Natural killer cell treated with Interleukin-12 subunit alpha and Interleukin-12 subunit beta and Interleukin-15 and Interleukin-18, amount 100 ng/mL, for 72 hours (primary cell): ENCODE measurements around the gene CELF4. TPM values are rescaled to one million over a fixed set of nuclear protein-coding genes. Genes with fewer than 3 reads are reported as not detected.

Source experiments
- ATAC-seq, 2 donors: fragments of 150-1000 bp; cut with Tn5 transposase in 1 of 2; sonication (Bioruptor Pico), chemical (Tn5 transposase) in 1 of 2; 2 replicates each; pipeline ENCODE4 v1.10.0; 2021
- DNase-seq: peaks from one replicate; pipeline ENCODE4 v3.0.0; 2022; ENCODE audit warnings: low spot score
- H3K27ac Mint-ChIP-seq, 2 donors: 1 replicate in 1 of 2; 2 replicates in 1 of 2; pipeline ENCODE4 v1.8.0; 2022; ENCODE audit warnings: mixed read lengths in 2 of 2, mild to moderate bottlenecking in 1 of 2, moderate library complexity in 1 of 2
- H3K27me3 Mint-ChIP-seq, 2 donors: 1 replicate in 1 of 2; 2 replicates in 1 of 2; pipeline ENCODE4 v1.8.0; 2022; ENCODE audit warnings: mixed read lengths in 2 of 2
- H3K36me3 Mint-ChIP-seq: one replicate; pipeline ENCODE4 v1.8.0; 2022; ENCODE audit warnings: mixed read lengths
- H3K4me1 Mint-ChIP-seq, 2 donors: 1 replicate in 1 of 2; 2 replicates in 1 of 2; pipeline ENCODE4 v1.8.0; 2022; ENCODE audit warnings: low read depth in 2 of 2, mixed read lengths in 2 of 2, mild to moderate bottlenecking in 1 of 2
- H3K4me3 Mint-ChIP-seq: one replicate; pipeline ENCODE4 v1.8.0; 2022; ENCODE audit warnings: mixed read lengths
- H3K9me3 Mint-ChIP-seq: 2 replicates; pipeline ENCODE4 v1.8.0; 2022; ENCODE audit warnings: mixed read lengths
- total RNA-seq, 2 donors: library from RNA; stranded (reverse); gene quantifications; one replicate each; pipeline ENCODE4 v1.2.3, GENCODE V29; 2022

Gene CELF4
- not detected for total RNA-seq

DNA sequence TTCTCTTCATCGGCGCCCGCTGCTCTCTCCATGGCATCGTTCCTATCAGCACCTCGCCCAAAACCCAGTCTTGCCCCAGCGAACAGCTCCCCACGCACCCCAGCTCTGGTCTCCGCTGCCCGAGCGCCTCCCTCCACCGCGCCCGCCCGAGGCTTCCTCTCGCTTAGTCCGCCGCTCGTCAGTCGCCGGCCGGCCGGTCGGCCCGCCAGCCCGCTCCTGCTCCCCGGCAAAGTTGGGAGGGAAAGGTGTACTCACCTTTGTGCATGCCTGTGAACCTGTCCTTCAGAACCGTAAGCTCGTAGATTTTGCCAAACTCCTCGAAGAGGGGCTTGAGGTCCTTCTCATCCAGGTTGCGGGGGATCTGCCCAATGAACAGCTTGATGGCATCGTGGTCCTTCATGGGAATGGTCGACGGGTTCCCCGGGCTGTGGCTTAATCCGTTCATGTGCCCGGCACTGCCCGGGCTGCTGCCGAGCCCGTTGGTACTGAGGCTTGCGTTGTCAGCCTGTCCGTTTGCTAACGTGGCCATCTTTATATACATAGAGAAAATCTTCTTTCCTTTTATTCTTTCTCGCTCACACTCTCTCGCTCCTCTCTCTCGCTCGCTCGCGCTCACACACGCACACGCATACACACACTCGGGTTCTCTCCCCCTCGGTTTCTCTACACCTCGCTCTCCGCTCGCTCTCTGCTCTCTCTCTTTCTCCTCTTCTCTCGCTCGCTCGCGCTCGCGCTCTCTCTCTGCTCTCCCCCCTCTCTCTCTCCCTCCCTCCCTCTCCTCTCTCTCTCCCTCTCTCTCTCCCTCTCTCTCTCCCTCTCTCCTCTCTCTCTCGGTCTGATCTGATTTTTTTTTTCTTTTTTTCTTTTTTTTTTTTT, at the start of gene CELF4:
Gene CELF4 (minus strand): TSS at position 698 of the 876 bp plus-strand sequence.
- H3K27ac Mint-ChIP-seq: no peak within 1 kb of the TSS
- H3K36me3 Mint-ChIP-seq: no peaks in the 10 kb centered on the region
- peaks cover 5 to 7% of the 10 kb centered on the region in 2 donors for H3K4me1 Mint-ChIP-seq
- H3K9me3 Mint-ChIP-seq: no peaks in the 10 kb centered on the region
- H3K4me3 Mint-ChIP-seq: peak within 1 kb of the TSS; percentile 10
- ATAC-seq: no peak
- DNase-seq: no peak
- H3K27me3 Mint-ChIP-seq: peaks cover 55 to 65% of the 10 kb centered on the region in 2 donors

DNA sequence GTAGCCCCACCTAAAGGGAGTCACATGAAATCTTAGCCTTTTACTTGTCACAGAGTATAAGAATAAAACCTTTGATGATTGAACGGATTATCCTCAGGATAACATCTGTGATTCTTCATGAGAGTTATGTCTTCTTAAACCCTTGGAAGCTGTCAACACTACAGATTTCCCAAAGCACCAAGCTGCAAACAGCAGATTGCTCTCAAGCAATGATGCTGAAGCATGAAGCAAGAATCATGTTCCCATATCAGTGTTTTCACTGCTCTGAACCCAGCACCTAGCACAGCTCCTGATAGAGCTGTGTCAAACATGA, 47.6 kb upstream of the CELF4 start:
- no peaks in the 10 kb centered on the region for H3K36me3 Mint-ChIP-seq
- H3K4me1 Mint-ChIP-seq: no peaks in the 10 kb centered on the region

DNA sequence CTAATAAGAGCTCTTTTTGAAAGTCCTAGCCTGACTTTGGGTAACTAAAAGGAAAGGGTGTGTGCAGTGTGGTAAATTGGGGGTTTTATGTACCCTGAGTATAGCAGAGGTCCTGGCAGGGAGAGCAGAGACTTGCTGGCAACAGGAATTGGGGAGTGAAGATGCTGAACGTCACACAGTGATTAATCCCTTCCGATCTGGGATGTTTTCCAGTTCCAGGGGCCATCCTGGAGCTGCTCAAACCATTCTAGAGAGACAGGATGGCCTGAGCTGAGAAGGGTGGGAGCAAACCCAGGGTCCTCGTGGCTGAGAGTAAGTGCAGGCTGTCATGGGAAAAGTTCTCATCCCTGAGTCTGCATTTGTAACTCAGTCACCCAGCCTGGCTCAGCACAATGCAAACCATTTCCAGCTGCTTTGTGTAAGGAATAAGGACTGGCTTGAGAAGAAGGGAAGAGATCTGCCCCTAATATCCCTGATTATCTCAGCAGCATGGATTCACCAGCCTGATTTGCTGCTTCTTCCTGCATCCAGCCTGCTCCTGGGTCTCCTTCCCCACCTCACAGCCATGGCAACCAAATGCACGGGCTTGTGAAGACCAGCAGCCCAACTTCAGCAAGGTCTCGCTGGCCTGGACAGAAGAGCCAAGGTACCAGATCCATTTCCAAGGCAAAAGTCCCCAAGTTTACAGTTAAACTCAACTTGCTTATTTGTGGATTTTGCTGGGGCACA, 47.1 kb upstream of the CELF4 start:
- ATAC-seq (no peak), DNase-seq (no peak)
- no peaks in the 10 kb centered on the region for H3K36me3 Mint-ChIP-seq
- no peaks in the 10 kb centered on the region for H3K4me1 Mint-ChIP-seq
- H3K27ac Mint-ChIP-seq: no peak overlapping the region
- H3K9me3 Mint-ChIP-seq: peaks cover 2% of the 10 kb centered on the region
- no peaks in the 10 kb centered on the region for H3K27me3 Mint-ChIP-seq
- H3K4me3 Mint-ChIP-seq: no peak overlapping the region

More for the DNA sequence above, 47.6 kb upstream of the CELF4 start:
- DNase-seq (no peak), ATAC-seq (peak in 1 of 2 donors; percentile 24)
- Mint-ChIP-seq H3K27me3 (no peaks in the 10 kb centered on the region), H3K4me3 (no peak overlapping the region), H3K9me3 (no peaks in the 10 kb centered on the region), H3K27ac (no peak overlapping the region)

DNA sequence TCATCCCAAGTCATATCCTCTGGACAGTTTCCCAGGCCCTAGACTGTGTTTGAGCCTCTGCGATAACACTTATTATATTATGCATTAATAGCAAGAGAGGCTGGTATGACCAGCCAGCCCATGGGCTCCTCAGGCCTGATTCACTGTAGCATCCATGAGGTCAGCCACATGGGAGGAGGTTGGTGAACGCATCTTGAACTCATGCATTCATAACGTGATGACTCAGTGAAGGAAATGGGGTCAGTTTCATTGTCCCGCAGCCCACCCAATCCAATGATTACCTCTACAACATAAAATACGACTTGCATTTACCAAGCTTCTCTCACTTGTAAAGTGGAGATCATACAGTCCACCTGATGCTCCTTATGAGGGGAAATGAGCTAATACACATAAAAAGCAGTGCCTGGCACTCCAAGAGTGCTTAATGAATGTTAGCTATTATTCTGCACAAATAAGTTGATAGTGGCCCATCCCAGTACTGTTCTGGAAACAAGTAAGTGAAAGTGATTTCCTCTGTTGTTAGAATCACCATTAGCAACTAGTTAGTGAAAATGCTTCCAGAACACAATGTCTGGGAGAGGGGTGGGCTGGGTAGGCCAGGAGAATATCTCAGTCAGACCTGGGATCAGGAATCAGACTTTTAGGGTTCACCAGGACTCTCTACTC, 46.1 kb upstream of the CELF4 start:
- no peak overlapping the region for H3K4me3 Mint-ChIP-seq

DNA sequence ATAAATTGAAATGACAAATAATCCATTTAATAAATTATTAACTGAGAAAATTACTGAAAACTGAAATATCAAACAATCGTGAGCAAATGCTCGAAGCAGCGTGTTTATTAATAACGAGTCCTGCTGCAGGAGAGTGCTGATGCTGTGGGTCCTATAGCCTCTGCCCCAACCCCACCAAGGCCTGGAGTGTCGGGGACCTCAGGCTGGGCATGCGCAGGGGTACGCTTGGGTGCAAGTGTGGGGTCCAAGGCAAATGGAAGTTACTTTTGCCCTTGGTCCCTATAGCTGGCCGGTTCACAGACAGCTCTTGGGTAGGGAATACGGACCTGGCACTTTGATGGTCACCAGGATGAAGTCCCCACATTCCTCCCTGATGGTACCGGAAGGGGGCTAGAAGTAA, 43.3 kb upstream of the CELF4 start:
- peaks cover 9% of the 10 kb centered on the region for H3K9me3 Mint-ChIP-seq
- H3K27me3 Mint-ChIP-seq: no peaks in the 10 kb centered on the region
- no peak overlapping the region for H3K27ac Mint-ChIP-seq
- no peaks in the 10 kb centered on the region for H3K4me1 Mint-ChIP-seq
- H3K4me3 Mint-ChIP-seq: no peak overlapping the region
- DNase-seq (no peak), ATAC-seq (no peak)
- no peaks in the 10 kb centered on the region for H3K36me3 Mint-ChIP-seq

More for the DNA sequence above, 46.1 kb upstream of the CELF4 start:
- H3K9me3 Mint-ChIP-seq: peaks cover 3% of the 10 kb centered on the region
- no peak overlapping the region for H3K27ac Mint-ChIP-seq
- H3K27me3 Mint-ChIP-seq: no peaks in the 10 kb centered on the region
- DNase-seq: no peak
- no peaks in the 10 kb centered on the region for H3K4me1 Mint-ChIP-seq
- H3K36me3 Mint-ChIP-seq: no peaks in the 10 kb centered on the region
- ATAC-seq: peak in 1 of 2 donors; percentile 21

DNA sequence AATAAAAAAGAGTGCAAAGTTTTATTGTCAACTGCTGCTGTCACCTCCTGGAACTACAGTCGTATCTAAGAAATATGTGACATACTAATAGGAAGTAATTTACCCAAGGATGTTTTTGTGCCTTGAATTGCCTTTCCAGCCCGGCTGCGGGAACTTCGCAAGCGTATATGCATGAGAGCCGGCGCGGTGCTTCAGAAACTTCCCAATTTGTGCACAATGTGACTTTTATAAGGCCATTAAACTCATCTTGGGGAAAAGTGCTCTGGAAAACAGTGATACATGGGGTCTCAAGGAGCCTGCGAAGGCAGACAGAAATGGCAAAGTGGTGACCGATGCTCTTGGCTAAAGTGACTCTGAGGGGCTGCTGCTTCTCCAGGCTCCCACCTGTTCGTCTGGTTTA, 41.7 kb upstream of the CELF4 start:
- no peaks in the 10 kb centered on the region for H3K27me3 Mint-ChIP-seq
- H3K4me3 Mint-ChIP-seq: no peak overlapping the region
- no peaks in the 10 kb centered on the region for H3K4me1 Mint-ChIP-seq

DNA sequence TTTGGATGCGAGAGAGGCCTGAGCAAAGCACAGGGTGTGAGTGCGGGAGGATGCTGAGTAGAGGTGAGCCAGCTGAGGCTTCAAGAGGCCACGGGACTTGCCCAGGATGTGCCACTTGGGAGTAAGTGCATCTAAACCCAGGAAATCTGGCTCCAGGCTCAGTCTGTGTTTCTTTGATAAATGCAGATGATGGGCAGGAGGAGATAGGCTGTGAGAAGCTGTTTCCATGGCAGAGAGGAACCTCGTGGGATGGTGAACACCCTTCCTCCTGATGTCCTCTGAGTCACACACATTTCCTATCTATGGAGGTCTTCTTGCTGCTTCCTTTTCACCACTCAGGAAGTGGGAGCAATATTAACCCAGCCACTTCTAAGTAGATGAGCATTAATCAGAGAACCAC, 38.4 kb upstream of the CELF4 start:
- H3K4me3 Mint-ChIP-seq: no peak overlapping the region
- H3K9me3 Mint-ChIP-seq: peaks cover 20% of the 10 kb centered on the region
- no peaks in the 10 kb centered on the region for H3K36me3 Mint-ChIP-seq
- no peak for ATAC-seq
- H3K27ac Mint-ChIP-seq: no peak overlapping the region
- no peaks in the 10 kb centered on the region for H3K4me1 Mint-ChIP-seq
- H3K27me3 Mint-ChIP-seq: no peaks in the 10 kb centered on the region
- no peak for DNase-seq

More for the DNA sequence above, 41.7 kb upstream of the CELF4 start:
- Mint-ChIP-seq H3K27ac (no peak overlapping the region), H3K9me3 (peaks cover 13% of the 10 kb centered on the region), H3K36me3 (no peaks in the 10 kb centered on the region)
- ATAC-seq (no peak), DNase-seq (no peak)

DNA sequence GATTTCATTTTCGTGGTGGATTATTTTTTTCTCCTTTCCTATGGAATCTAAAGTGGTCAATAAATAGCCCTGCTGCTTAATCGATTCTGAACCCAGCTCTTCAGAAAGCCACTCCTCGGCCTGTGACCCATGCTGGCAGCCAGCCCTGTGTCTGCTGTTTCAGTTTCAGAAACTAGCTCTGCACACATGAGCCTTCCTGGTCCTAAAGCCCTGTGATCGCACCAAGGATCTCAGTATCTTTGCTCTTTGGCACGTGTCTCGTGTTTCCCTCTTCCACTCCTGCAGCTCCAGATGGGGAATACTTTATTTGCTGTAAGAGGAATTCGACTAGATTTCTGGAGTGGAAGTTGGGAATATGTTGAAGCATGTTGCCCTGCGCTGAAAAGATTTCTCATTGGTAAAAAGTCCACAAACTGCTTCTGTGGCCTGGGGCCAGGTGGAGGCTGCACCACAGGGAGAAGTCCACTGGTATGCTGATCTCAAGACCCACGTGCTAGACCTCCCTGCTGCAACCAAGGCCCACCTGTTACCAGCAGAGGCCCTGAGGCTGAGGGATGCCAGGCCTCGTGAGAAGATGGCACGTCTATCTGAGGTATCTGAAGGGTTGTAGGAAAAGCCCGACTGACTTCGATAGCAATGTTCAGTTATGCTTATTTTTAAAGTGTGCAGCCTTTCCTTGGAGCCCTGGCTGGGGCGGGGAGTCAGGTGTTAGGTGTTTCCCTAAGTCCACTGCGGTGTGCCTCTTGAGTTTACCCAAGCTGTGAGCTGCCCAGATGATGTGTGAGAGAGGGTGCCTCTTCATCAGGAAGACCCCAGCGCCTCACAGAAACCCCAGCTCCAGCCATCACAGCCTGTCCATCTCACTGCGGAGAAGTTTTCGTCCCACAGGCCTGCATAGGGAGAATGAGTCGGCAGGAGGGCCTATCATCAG, 33.6 kb upstream of the CELF4 start:
- DNase-seq: no peak
- Mint-ChIP-seq H3K9me3 (peaks cover 12% of the 10 kb centered on the region), H3K27me3 (no peaks in the 10 kb centered on the region), H3K4me1 (no peaks in the 10 kb centered on the region), H3K27ac (no peak overlapping the region), H3K36me3 (no peaks in the 10 kb centered on the region), H3K4me3 (no peak overlapping the region)
- no peak for ATAC-seq

DNA sequence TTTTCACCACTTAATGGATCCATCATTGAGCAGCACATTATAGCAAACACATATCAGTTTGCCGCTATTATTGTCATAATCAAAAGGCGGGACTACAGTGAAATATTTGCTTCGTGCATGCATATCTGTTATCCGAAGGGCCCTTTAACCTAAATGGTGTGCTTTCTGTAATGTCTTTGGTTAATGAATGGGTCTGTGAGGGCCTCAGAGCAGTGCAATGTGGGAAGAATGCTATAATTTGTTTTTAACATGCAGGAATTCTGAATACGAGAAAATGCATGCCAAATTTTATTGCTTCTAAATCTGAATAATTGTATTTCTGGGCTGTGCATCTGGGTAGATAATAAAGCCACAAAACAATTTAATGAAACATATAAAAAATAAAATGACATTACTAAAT, 32.8 kb upstream of the CELF4 start:
- Mint-ChIP-seq H3K27ac (no peak overlapping the region), H3K27me3 (no peaks in the 10 kb centered on the region), H3K4me1 (no peaks in the 10 kb centered on the region), H3K4me3 (no peak overlapping the region), H3K9me3 (peaks cover 11% of the 10 kb centered on the region), H3K36me3 (no peaks in the 10 kb centered on the region)
- DNase-seq (no peak), ATAC-seq (no peak)

DNA sequence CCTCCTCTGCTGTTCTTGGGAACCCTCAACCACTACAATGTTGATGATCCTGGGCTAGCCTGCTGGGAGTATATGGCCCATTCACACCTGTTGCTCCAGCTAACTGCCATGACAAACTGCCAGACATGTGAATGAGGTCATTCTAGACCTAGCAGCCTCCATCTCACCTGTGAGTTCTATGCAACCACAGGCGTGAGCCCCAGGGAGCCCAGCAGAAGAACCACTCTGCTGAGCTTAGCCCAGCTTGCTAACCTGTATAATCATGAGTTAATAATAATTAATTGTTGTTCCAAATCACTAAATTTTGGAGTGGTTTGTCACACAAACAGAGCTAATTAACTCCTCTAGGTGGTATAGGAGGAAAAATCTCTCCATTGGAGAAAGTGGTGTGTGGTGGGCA, 24.7 kb upstream of the CELF4 start:
- no peak overlapping the region for H3K27ac Mint-ChIP-seq
- ATAC-seq (no peak), DNase-seq (no peak)
- no peaks in the 10 kb centered on the region for H3K4me1 Mint-ChIP-seq
- H3K36me3 Mint-ChIP-seq: no peaks in the 10 kb centered on the region
- H3K27me3 Mint-ChIP-seq: no peaks in the 10 kb centered on the region
- no peak overlapping the region for H3K4me3 Mint-ChIP-seq
- H3K9me3 Mint-ChIP-seq: peaks cover 4% of the 10 kb centered on the region

DNA sequence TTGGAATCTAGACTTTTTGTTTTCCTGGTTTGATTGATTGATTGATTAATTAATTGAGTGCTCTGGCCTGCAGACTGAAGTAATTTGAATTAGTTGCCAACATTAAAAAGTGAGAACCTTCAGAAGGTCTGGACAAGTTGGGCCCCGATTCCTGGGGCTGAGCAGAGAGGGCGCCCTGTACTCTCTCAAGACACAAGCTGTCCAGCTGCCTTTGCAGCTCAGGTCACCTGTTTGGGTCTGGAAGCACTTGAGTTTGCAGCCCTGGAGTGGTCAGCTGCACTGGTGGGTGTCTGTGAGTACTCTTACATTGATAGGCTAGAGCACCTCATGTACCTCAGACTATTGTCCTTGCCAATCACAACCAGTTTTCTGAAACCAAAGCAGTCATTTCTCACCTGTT, 22.7 kb upstream of the CELF4 start:
- Mint-ChIP-seq H3K4me3 (no peak overlapping the region), H3K27ac (no peak overlapping the region), H3K27me3 (peaks cover 0 to 3% of the 10 kb centered on the region in 2 donors), H3K9me3 (peaks cover 2% of the 10 kb centered on the region), H3K4me1 (no peaks in the 10 kb centered on the region), H3K36me3 (no peaks in the 10 kb centered on the region)
- DNase-seq (no peak), ATAC-seq (no peak)

DNA sequence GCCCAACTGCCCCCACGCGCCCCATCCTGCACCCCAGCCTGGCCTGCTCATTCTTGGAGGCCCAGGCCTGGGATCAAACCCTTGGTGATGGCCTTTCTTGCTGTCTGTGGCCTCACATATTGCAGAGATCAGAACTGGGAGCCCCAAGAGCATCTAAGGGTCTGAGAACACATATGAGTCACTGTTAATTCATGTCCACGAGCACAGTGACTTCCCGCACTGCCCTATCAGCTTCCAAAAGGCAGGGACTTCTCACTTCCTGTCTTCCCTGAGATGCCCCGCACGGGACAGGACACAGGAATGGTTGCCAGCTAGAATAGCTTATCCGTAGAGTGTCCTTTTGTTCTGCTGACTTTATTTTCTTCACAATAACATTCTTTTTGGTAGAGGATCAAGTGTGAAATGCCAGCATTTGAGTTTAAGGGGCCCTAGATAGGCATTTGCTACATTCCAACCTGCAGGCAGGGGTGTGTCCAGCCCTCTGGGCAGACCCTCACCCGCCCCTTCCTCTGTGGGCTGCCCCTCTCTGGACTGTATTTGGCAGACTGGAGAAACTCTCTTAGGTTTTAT, 21.1 kb upstream of the CELF4 start:
- no peak for ATAC-seq
- DNase-seq: no peak
- H3K9me3 Mint-ChIP-seq: peaks cover 2% of the 10 kb centered on the region
- no peak overlapping the region for H3K4me3 Mint-ChIP-seq
- peaks cover 0 to 3% of the 10 kb centered on the region in 2 donors for H3K27me3 Mint-ChIP-seq
- H3K27ac Mint-ChIP-seq: no peak overlapping the region
- no peaks in the 10 kb centered on the region for H3K4me1 Mint-ChIP-seq
- no peaks in the 10 kb centered on the region for H3K36me3 Mint-ChIP-seq
